Sigmoid colon (tissue), 4 donors: ENCODE measurements around the gene EXOC7.
"Not testable (repeated sequence)": the region's sequence is repeated elsewhere in the genome, so short reads cannot be mapped to it uniquely, and the experiment has no call there.

Experiments used
- CTCF ChIP-seq, 4 experiments: fragments of 450-650 bp in 3 of 4; fragments of 200-600 bp in 1 of 4; IDR thresholded peaks; one replicate each; pipeline ENCODE4 v1.5.1; 2016 to 2019; ENCODE audit warnings: antibody characterized with exemption in 4 of 4, mild to moderate bottlenecking in 3 of 4, moderate library complexity in 2 of 4
- EP300 ChIP-seq, 4 donors: sonication (generic); formaldehyde crosslinking; IDR thresholded peaks; one replicate each; pipeline ENCODE4 v1.6.1; 2017; ENCODE audit warnings: antibody characterized with exemption in 4 of 4

GRCh38 chr17:76042868-76043267 lies 60.7 kb downstream of the EXOC7 start:
- TF ChIP-seq CTCF, EP300 (IDR thresholded peaks at IDR 0.05): not testable (repeated sequence)
